Progenitor cell of endocrine pancreas (in vitro differentiated cells): ENCODE data around the gene HNF1B. TPM values are rescaled to one million over a fixed set of nuclear protein-coding genes. Genes with fewer than 3 reads are reported as not detected.
A peak's percentile ranks its signal among the peaks of the same experiment; 100 is the strongest.

Experiments
- DNase-seq: peaks from one replicate; pipeline ENCODE4 v3.0.0; 2021; ENCODE audit warnings: low spot score; ENCODE audit not compliant: unreplicated experiment
- H3K27ac Mint-ChIP-seq: 2 replicates; pipeline ENCODE4 v1.8.0; 2021; ENCODE audit warnings: mild to moderate bottlenecking, moderate library complexity, mixed read lengths
- H3K27me3 Mint-ChIP-seq: 2 replicates; pipeline ENCODE4 v1.8.0; 2021; ENCODE audit warnings: mixed read lengths
- H3K36me3 Mint-ChIP-seq: 2 replicates; pipeline ENCODE4 v1.8.0; 2022; ENCODE audit warnings: mixed read lengths; ENCODE audit not compliant: insufficient read depth
- H3K4me1 Mint-ChIP-seq: 2 replicates; pipeline ENCODE4 v1.8.0; 2021; ENCODE audit warnings: low read depth, mixed read lengths
- H3K4me3 Mint-ChIP-seq: 2 replicates; pipeline ENCODE4 v1.8.0; 2021; ENCODE audit warnings: low read depth, mild to moderate bottlenecking, moderate library complexity, mixed read lengths
- H3K9me3 Mint-ChIP-seq: 2 replicates; pipeline ENCODE4 v1.8.0; 2021; ENCODE audit warnings: low read depth, mixed read lengths
- CTCF ChIP-seq: fragments of 200-600 bp; sonication (generic); IDR thresholded peaks from one replicate; pipeline ENCODE4 v1.5.0; 2021; ENCODE audit warnings: antibody characterized with exemption, mild to moderate bottlenecking; ENCODE audit not compliant: unreplicated experiment
- total RNA-seq: library from RNA; stranded (reverse); gene quantifications from 2 replicates; pipeline ENCODE4 v1.2.1, GENCODE V29; 2021

Gene HNF1B
- total RNA-seq, 1 donor from 2014 or later = 99.1 TPM

GRCh38 chr17:37694734-37695133 is 50.1 kb downstream of the HNF1B start:
- no peak for TF ChIP-seq CTCF
- no peaks in the 10 kb centered on the region for H3K27me3 Mint-ChIP-seq
- H3K27ac Mint-ChIP-seq = no peak overlapping the region

GRCh38 chr17:37693328-37693727 is 51.5 kb downstream of the HNF1B start:
- no peak for DNase-seq
- Mint-ChIP-seq H3K27ac (peak overlapping the region; percentile 57), H3K9me3 (peaks cover 3% of the 10 kb centered on the region), H3K36me3 (peaks cover 61% of the 10 kb centered on the region), H3K4me1 (peaks cover 61% of the 10 kb centered on the region), H3K4me3 (no peak overlapping the region), H3K27me3 (no peaks in the 10 kb centered on the region)
- TF ChIP-seq CTCF = no peak

More at GRCh38 chr17:37694734-37695133, 50.1 kb downstream of the HNF1B start:
- Mint-ChIP-seq H3K9me3 (peaks cover 3% of the 10 kb centered on the region), H3K4me3 (no peak overlapping the region), H3K36me3 (peaks cover 68% of the 10 kb centered on the region), H3K4me1 (peaks cover 64% of the 10 kb centered on the region)
- DNase-seq = no peak

GRCh38 chr17:37691807-37692206 is 53.1 kb downstream of the HNF1B start:
- peaks cover 51% of the 10 kb centered on the region for H3K36me3 Mint-ChIP-seq
- H3K4me1 Mint-ChIP-seq = peaks cover 47% of the 10 kb centered on the region
- H3K27me3 Mint-ChIP-seq = no peaks in the 10 kb centered on the region
- no peak for DNase-seq
- H3K27ac Mint-ChIP-seq = peak overlapping the region; percentile 25
- peaks cover 3% of the 10 kb centered on the region for H3K9me3 Mint-ChIP-seq
- no peak for TF ChIP-seq CTCF
- H3K4me3 Mint-ChIP-seq = no peak overlapping the region

GRCh38 chr17:37689317-37689716 is 55.5 kb downstream of the HNF1B start:
- no peak overlapping the region for H3K4me3 Mint-ChIP-seq
- TF ChIP-seq CTCF = no peak
- H3K36me3 Mint-ChIP-seq = peaks cover 44% of the 10 kb centered on the region
- H3K27me3 Mint-ChIP-seq = no peaks in the 10 kb centered on the region
- H3K9me3 Mint-ChIP-seq = no peaks in the 10 kb centered on the region
- DNase-seq = no peak
- H3K4me1 Mint-ChIP-seq = peaks cover 54% of the 10 kb centered on the region
- peak overlapping the region; percentile 50 for H3K27ac Mint-ChIP-seq

- TF ChIP-seq CTCF = no peak
- no peak for DNase-seq
- H3K9me3 Mint-ChIP-seq = peaks cover 2% of the 10 kb centered on the region
- peak overlapping the region; percentile 71 for H3K27ac Mint-ChIP-seq
- peaks cover 32% of the 10 kb centered on the region for H3K4me1 Mint-ChIP-seq
- no peaks in the 10 kb centered on the region for H3K27me3 Mint-ChIP-seq
- no peak overlapping the region for H3K4me3 Mint-ChIP-seq
- H3K36me3 Mint-ChIP-seq = peaks cover 18% of the 10 kb centered on the region
Measured at GRCh38 chr17:37683454-37683984, 61.3 kb downstream of the HNF1B start.
